Measurements from ENCODE around the gene FAU. TPM values are rescaled to one million over a fixed set of nuclear protein-coding genes. Genes with fewer than 3 reads are reported as not detected.
A peak's percentile ranks its signal among the peaks of the same experiment; 100 is the strongest.

The FAU gene
- total RNA-seq, 2 donors from 2014 or later: 725 to 753 TPM

GRCh38 chr11:65112546-65113360, 9.2 kb downstream of the FAU start:
- intact Hi-C loops (cut with DNase I): no loop called here
- peak; percentile 88 for DNase-seq (ENCODE audit: low spot score)

- DNase-seq (ENCODE audit: low spot score): peak; percentile 99
- intact Hi-C loops (cut with DNase I): no loop called here
Measured at GRCh38 chr11:65111744-65112545, 10.0 kb downstream of the FAU start, which contains the start of gene TM7SF2. TM7SF2 (plus strand) TSS chr11:65111872; CDS start chr11:65112016, 144 bp downstream.

GRCh38 chr11:65111159-65111743, 10.7 kb downstream of the FAU start:
- no peak for DNase-seq (ENCODE audit: low spot score)
- intact Hi-C loops (cut with DNase I): no loop called here

- peak; percentile 96 for DNase-seq (ENCODE audit: low spot score)
- intact Hi-C loops (cut with DNase I): no loop called here
Measured at GRCh38 chr11:65110354-65110861, 11.5 kb downstream of the FAU start.

- no peak for DNase-seq (ENCODE audit: low spot score)
- intact Hi-C loops (cut with DNase I): no loop called here
Measured at GRCh38 chr11:65109231-65110198, 12.4 kb downstream of the FAU start.

GRCh38 chr11:65108469-65109123, 13.3 kb downstream of the FAU start:
- no peak for DNase-seq (ENCODE audit: low spot score)
- intact Hi-C loops (cut with DNase I): no loop called here

- intact Hi-C loops (cut with DNase I): no loop called here
- DNase-seq (ENCODE audit: low spot score): no peak
Measured at GRCh38 chr11:65107751-65108468, 14.0 kb downstream of the FAU start.

GRCh38 chr11:65107078-65107477, 14.9 kb downstream of the FAU start:
- intact Hi-C loops (cut with DNase I): no loop called here
- DNase-seq (ENCODE audit: low spot score): no peak

- intact Hi-C loops (cut with DNase I): no loop called here
- DNase-seq (ENCODE audit: low spot score): no peak
Measured at GRCh38 chr11:65104628-65105027, 17.3 kb downstream of the FAU start.

GRCh38 chr11:65103476-65103875, 18.5 kb downstream of the FAU start:
- DNase-seq (ENCODE audit: low spot score): no peak
- intact Hi-C loops (cut with DNase I): no loop called here

- no peak for DNase-seq (ENCODE audit: low spot score)
- intact Hi-C loops (cut with DNase I): no loop called here
Measured at GRCh38 chr11:65102142-65103095, 19.5 kb downstream of the FAU start.

GRCh38 chr11:65100674-65101350, 21.1 kb downstream of the FAU start:
- intact Hi-C loops (cut with DNase I): no loop called here
- no peak for DNase-seq (ENCODE audit: low spot score)

- intact Hi-C loops (cut with DNase I): no loop called here
- no peak for DNase-seq (ENCODE audit: low spot score)
Measured at GRCh38 chr11:65096926-65097325, 25.0 kb downstream of the FAU start.

- peak; percentile 96 for DNase-seq (ENCODE audit: low spot score)
- intact Hi-C loops (cut with DNase I): no loop called here
Measured at GRCh38 chr11:65095974-65096806, 25.7 kb downstream of the FAU start, which contains the start of gene VPS51. VPS51 (plus strand) TSS chr11:65096214; CDS start chr11:65096251, 37 bp downstream.

GRCh38 chr11:65095427-65095826, 26.5 kb downstream of the FAU start:
- intact Hi-C loops (cut with DNase I): no loop called here
- DNase-seq (ENCODE audit: low spot score): no peak
